Prostate gland (tissue), 2 donors: Measurements from ENCODE around the gene UBAC1.

Experiments
- CTCF ChIP-seq, 4 experiments: fragments of 200-600 bp in 2 of 4; fragments of 450-650 bp in 2 of 4; sonication (generic) in 2 of 4; IDR thresholded peaks; 1 replicate in 3 of 4; 2 replicates in 1 of 4; pipeline ENCODE4 v1.5.1; 2016 to 2019; ENCODE audit warnings: antibody characterized with exemption in 4 of 4, mild to moderate bottlenecking in 2 of 4, moderate library complexity in 2 of 4
- POLR2A ChIP-seq: fragments of 450-650 bp; IDR thresholded peaks from one replicate; pipeline ENCODE4 v1.6.1; 2016; ENCODE audit warnings: antibody characterized with exemption, mild to moderate bottlenecking

- no peak for TF ChIP-seq CTCF (IDR thresholded peaks at IDR 0.05)
- TF ChIP-seq POLR2A, result no peak
Measured at GRCh38 chr9:136010615-136011361, 49.6 kb upstream of the UBAC1 start.
